ENCODE data around the gene HIC1.

The HIC1 gene

GRCh38 chr17:2106308-2106955 is 51.5 kb downstream of the HIC1 start:
- DNase-seq, result no peak

- DNase-seq, result no peak
Observed at GRCh38 chr17:2107050-2107449, 52.1 kb downstream of the HIC1 start.

GRCh38 chr17:2107506-2107905 is 52.6 kb downstream of the HIC1 start:
- DNase-seq, result no peak

- no peak for DNase-seq
Observed at GRCh38 chr17:2108170-2108569, 53.3 kb downstream of the HIC1 start.

GRCh38 chr17:2110436-2110835 is 55.5 kb downstream of the HIC1 start:
- DNase-seq, result no peak

- no peak for DNase-seq
Observed at GRCh38 chr17:2111691-2112090, 56.8 kb downstream of the HIC1 start.
